ENCODE data around the gene HIC2. TPM values are rescaled to one million over a fixed set of nuclear protein-coding genes. Genes with fewer than 3 reads are reported as not detected.
"Not testable (repeated sequence)": the region's sequence is repeated elsewhere in the genome, so short reads cannot be mapped to it uniquely, and the experiment has no call there.

Gene HIC2
- total and polyA plus RNA-seq, 4 experiments from 2014 or later, result 0.21 to 10.6 (median 4.9) TPM

DNA sequence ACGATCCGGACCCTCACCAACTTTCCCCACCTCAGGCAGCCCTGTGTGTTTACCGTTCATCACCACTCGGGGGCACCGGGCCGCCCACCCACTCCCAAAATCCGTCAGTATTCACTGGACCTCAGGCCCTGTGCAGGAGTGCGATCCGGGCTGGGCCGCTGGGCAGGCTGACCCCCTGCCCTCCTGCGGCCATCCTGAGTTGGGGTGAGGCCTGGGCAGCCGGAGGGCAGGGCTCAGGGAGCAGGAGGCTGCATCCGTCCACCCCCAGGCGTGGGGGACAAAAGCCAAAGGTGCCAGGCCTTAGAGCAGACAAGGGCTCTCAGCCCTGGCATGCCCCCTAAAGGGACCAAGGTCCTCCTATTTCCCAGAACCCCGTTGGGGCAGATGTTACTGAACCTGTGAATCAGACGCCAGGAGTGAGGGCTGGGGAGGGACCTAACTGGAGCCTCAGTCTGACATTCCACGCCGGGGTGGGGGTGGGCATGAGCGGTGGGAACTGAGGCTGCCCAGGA is 33.2 kb downstream of the HIC2 start:
- no peak for DNase-seq
- no peak overlapping the region for H3K4me3 ChIP-seq (ENCODE audit: low read length in 2 of 2)
- no peaks in the 10 kb centered on the region for H3K27me3 ChIP-seq (ENCODE audit: insufficient read depth, low read length)
- ChIA-PET POLR2A (ENCODE audit: partially characterized antibody) (no interaction called here), CTCF (ENCODE audit: partially characterized antibody) (no interaction called here)
- peaks cover 0 to 11% of the 10 kb centered on the region in 2 donors for H3K36me3 Mint-ChIP-seq
- H3K4me1 Mint-ChIP-seq, result peaks cover 0 to 2% (median 0%) of the 10 kb centered on the region in 4 donors
- H3K4me3 Mint-ChIP-seq, result no peak overlapping the region
- H3K36me3 ChIP-seq (ENCODE audit: insufficient read depth, low read length), result peaks cover 17% of the 10 kb centered on the region
- H3K27ac Mint-ChIP-seq, result no peak overlapping the region
- H3K27ac ChIP-seq (ENCODE audit: low read depth, low read length), result no peak overlapping the region
- no peaks in the 10 kb centered on the region for H3K27me3 Mint-ChIP-seq
- H3K9me3 Mint-ChIP-seq, result peaks cover 0 to 2% (median 0%) of the 10 kb centered on the region in 8 donors
- intact Hi-C loops (cut with micrococcal nuclease), result no loop called here
- H3K9me3 ChIP-seq (ENCODE audit: control insufficient read depth in 1 of 2, low read length in 2 of 2), result no peaks in the 10 kb centered on the region
- no peaks in the 10 kb centered on the region for H3K4me1 ChIP-seq (ENCODE audit: insufficient read depth, low read length)

DNA sequence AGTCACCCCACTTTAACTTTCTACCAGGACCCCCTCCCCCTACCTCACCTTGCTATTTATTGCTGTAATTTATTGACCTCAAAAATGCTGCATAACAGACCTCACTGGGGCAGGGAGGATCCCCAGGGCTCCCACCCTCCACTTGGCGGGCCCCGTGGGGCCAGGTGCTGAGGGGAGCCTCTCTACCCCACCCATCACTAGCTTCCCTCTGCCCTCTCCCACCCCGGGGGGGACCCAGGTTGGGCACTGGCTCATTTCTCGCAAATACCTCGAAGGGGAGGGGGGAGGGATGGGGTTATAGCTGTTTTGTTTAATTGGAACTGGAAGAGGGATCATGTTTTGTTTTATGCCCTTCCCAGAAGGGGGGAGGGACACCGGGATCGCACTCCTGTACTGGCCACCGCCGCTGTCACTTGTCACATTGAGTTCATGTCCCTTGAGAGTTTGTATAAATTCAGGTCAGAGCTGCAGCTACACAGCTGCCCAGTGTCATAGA is 33.7 kb downstream of the HIC2 start:
- Mint-ChIP-seq H3K9me3 (peaks cover 0 to 2% (median 0%) of the 10 kb centered on the region in 8 donors), H3K4me1 (peaks cover 0 to 2% (median 0%) of the 10 kb centered on the region in 4 donors), H3K36me3 (peaks cover 0 to 8% of the 10 kb centered on the region in 2 donors), H3K4me3 (no peak overlapping the region), H3K27ac (no peak overlapping the region), H3K27me3 (no peaks in the 10 kb centered on the region)
- DNase-seq, result no peak
- intact Hi-C loops (cut with micrococcal nuclease), result no loop called here
- Histone ChIP-seq H3K27me3 (ENCODE audit: insufficient read depth, low read length) (no peaks in the 10 kb centered on the region), H3K27ac (ENCODE audit: low read depth, low read length) (no peak overlapping the region), H3K4me1 (ENCODE audit: insufficient read depth, low read length) (no peaks in the 10 kb centered on the region), H3K36me3 (ENCODE audit: insufficient read depth, low read length) (peaks cover 13% of the 10 kb centered on the region), H3K9me3 (ENCODE audit: control insufficient read depth in 1 of 2, low read length in 2 of 2) (no peaks in the 10 kb centered on the region), H3K4me3 (ENCODE audit: low read length in 2 of 2) (no peak overlapping the region)
- POLR2A ChIA-PET (ENCODE audit: partially characterized antibody), result no interaction called here
- CTCF ChIA-PET (ENCODE audit: partially characterized antibody), result no interaction called here

DNA sequence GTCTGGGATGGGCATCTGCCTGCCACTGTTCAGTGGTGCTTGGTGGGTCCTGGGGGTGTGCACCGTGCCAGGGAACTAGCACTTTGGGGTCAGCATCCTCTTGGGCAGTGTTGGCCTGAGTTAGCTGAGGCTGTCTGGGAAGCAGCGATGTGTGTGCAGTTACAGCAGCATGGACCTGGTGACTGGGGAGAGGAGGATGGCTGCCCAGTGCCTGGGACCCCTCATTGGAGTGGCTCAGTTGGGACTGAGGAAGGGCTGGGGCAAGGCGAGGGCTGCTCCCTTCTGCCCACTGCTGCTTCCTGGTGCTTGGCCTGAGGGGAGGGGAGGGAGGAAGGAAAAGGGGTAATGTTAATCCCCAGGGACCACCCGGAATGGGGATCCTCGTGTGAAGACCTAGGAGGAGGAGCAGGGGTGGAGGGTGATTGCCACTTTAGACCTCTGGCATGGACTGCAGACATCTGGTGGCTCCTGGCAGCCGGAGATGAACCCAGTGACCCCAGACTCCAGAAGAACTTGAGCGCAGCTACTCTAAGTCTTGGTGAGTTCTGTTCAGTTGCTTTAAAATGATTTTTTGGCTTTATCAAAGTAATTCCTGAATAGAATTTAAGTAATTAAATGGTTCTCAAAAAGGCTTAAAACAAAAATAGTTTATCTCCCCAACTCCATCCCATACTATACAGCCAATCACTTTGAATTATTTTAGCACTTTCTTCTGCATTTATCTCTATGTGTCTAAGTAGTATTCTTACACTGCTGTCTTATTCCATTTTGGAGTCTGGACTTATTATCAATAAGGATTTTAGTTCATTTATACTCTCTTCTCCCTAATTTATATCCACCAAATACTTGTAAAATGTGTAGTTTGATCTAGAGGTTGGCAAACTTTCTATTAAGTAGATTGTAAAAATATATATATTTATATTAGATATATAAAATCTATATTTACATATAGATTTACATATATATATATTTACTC is 34.7 kb downstream of the HIC2 start:
- POLR2A ChIA-PET (ENCODE audit: partially characterized antibody), result no interaction called here
- no peaks in the 10 kb centered on the region for H3K27me3 Mint-ChIP-seq
- H3K9me3 Mint-ChIP-seq, result no peaks in the 10 kb centered on the region
- H3K9me3 ChIP-seq (ENCODE audit: control insufficient read depth in 1 of 2, low read length in 2 of 2), result no peaks in the 10 kb centered on the region
- intact Hi-C loops (cut with micrococcal nuclease), result no loop called here
- H3K27me3 ChIP-seq (ENCODE audit: insufficient read depth, low read length), result no peaks in the 10 kb centered on the region
- H3K4me3 ChIP-seq (ENCODE audit: low read length in 2 of 2), result no peak overlapping the region
- peaks cover 4% of the 10 kb centered on the region for H3K36me3 ChIP-seq (ENCODE audit: insufficient read depth, low read length)
- H3K27ac Mint-ChIP-seq, result no peak overlapping the region
- H3K36me3 Mint-ChIP-seq, result peaks cover 0 to 2% of the 10 kb centered on the region in 2 donors
- H3K4me1 Mint-ChIP-seq, result peaks cover 0 to 2% (median 0%) of the 10 kb centered on the region in 4 donors
- CTCF ChIA-PET (ENCODE audit: partially characterized antibody), result no interaction called here
- H3K4me3 Mint-ChIP-seq, result no peak overlapping the region
- DNase-seq, result no peak
- no peaks in the 10 kb centered on the region for H3K4me1 ChIP-seq (ENCODE audit: insufficient read depth, low read length)
- H3K27ac ChIP-seq (ENCODE audit: low read depth, low read length), result no peak overlapping the region

DNA sequence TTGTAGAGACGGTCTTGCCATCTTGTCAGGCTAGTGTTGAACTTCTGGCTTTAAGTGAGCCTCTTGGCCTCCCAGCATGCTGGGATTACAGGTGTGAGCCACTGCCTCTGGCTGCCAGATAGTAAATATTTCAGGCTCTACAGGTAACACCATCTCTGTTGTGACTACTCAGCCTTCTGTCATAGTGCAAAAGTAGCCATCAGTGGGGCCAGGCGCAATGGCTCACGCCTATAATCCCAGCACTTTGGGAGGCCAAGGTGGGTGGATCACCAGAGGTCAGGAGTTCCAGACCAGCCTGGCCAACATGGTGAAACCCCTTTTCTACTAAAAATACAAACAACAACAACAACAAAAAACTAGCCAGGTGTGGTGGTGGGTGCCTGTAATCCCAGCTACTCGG is 35.5 kb downstream of the HIC2 start:
- H3K9me3 Mint-ChIP-seq; H3K9me3 ChIP-seq (ENCODE audit: control insufficient read depth in 1 of 2, low read length in 2 of 2); POLR2A ChIA-PET (ENCODE audit: partially characterized antibody); H3K36me3 Mint-ChIP-seq; H3K27ac ChIP-seq (ENCODE audit: low read depth, low read length); intact Hi-C loops (cut with micrococcal nuclease); H3K4me1 Mint-ChIP-seq; H3K4me3 Mint-ChIP-seq; DNase-seq; H3K27me3 Mint-ChIP-seq; CTCF ChIA-PET (ENCODE audit: partially characterized antibody); H3K4me1 ChIP-seq (ENCODE audit: insufficient read depth, low read length); H3K36me3 ChIP-seq (ENCODE audit: insufficient read depth, low read length); H3K4me3 ChIP-seq (ENCODE audit: low read length in 2 of 2); H3K27me3 ChIP-seq (ENCODE audit: insufficient read depth, low read length); H3K27ac Mint-ChIP-seq: not testable (repeated sequence)

DNA sequence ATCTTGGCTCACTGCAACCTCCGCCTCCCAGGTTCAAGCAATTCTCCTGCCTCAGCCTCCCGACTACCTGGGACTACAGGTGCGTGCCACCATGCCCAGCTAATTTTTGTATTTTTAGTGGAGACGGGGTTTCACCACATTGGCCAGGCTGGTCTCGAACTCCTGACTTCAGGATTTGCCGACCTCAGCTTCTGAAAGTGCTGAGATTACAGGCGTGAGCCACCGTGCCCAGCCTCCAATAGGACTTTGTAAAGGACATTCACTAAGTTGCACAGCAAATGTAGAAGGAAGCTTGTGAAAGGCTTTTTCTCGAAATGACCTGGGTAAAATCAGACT is 37.8 kb downstream of the HIC2 start:
- DNase-seq; H3K27me3 ChIP-seq (ENCODE audit: insufficient read depth, low read length); H3K4me1 ChIP-seq (ENCODE audit: insufficient read depth, low read length); H3K27ac ChIP-seq (ENCODE audit: low read depth, low read length); H3K36me3 Mint-ChIP-seq; H3K4me3 ChIP-seq (ENCODE audit: low read length in 2 of 2); H3K4me1 Mint-ChIP-seq; H3K4me3 Mint-ChIP-seq; CTCF ChIA-PET (ENCODE audit: partially characterized antibody); H3K9me3 Mint-ChIP-seq; H3K9me3 ChIP-seq (ENCODE audit: control insufficient read depth in 1 of 2, low read length in 2 of 2); intact Hi-C loops (cut with micrococcal nuclease); H3K36me3 ChIP-seq (ENCODE audit: insufficient read depth, low read length); H3K27me3 Mint-ChIP-seq; H3K27ac Mint-ChIP-seq; POLR2A ChIA-PET (ENCODE audit: partially characterized antibody): not testable (repeated sequence)

DNA sequence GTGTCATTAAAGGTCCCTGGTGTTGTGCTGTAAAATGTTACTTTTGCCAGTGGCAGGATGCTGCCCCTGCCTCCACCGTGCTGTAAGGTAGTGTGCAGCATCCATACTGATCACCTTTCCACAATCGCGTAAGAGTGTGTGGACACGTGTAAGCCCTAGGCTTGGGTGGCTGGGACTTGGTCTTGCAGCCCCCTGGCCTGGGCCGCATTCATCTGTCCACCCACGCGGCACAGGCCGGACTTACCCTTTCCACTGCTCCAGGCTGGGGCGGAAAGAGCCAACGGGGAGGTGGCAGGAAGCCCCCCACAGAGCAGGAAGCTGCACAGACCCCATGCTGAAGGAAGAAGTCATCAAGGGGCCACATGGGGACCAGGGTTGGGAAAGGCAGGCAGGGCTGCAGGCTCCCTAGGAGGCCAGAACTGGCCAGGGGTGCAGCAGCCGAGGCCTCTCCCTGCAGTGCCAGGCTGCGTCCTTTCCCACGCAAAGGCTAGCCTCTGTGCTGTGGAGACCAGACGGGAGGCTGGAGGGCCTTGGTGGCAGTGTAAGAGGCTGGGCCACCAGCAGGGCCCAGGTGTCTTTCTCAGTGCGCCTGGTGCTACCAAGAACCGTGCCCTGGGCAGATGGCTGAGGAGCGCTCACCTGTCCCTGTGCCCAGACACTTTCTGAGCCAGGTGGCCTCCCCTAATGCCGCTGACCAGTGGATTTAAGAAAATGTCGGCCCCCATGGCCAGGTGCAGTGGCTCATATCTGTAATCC is 38.3 kb downstream of the HIC2 start:
- Mint-ChIP-seq H3K4me1 (no peaks in the 10 kb centered on the region), H3K27ac (no peak overlapping the region), H3K9me3 (no peaks in the 10 kb centered on the region), H3K27me3 (no peaks in the 10 kb centered on the region), H3K36me3 (no peaks in the 10 kb centered on the region), H3K4me3 (no peak overlapping the region)
- no peak for DNase-seq
- no peaks in the 10 kb centered on the region for H3K27me3 ChIP-seq (ENCODE audit: insufficient read depth, low read length)
- no peaks in the 10 kb centered on the region for H3K9me3 ChIP-seq (ENCODE audit: control insufficient read depth in 1 of 2, low read length in 2 of 2)
- no peaks in the 10 kb centered on the region for H3K36me3 ChIP-seq (ENCODE audit: insufficient read depth, low read length)
- intact Hi-C loops (cut with micrococcal nuclease), result no loop called here
- H3K4me3 ChIP-seq (ENCODE audit: low read length in 2 of 2), result no peak overlapping the region
- H3K4me1 ChIP-seq (ENCODE audit: insufficient read depth, low read length), result no peaks in the 10 kb centered on the region
- ChIA-PET POLR2A (ENCODE audit: partially characterized antibody) (no interaction called here), CTCF (ENCODE audit: partially characterized antibody) (no interaction called here)
- H3K27ac ChIP-seq (ENCODE audit: low read depth, low read length), result no peak overlapping the region

DNA sequence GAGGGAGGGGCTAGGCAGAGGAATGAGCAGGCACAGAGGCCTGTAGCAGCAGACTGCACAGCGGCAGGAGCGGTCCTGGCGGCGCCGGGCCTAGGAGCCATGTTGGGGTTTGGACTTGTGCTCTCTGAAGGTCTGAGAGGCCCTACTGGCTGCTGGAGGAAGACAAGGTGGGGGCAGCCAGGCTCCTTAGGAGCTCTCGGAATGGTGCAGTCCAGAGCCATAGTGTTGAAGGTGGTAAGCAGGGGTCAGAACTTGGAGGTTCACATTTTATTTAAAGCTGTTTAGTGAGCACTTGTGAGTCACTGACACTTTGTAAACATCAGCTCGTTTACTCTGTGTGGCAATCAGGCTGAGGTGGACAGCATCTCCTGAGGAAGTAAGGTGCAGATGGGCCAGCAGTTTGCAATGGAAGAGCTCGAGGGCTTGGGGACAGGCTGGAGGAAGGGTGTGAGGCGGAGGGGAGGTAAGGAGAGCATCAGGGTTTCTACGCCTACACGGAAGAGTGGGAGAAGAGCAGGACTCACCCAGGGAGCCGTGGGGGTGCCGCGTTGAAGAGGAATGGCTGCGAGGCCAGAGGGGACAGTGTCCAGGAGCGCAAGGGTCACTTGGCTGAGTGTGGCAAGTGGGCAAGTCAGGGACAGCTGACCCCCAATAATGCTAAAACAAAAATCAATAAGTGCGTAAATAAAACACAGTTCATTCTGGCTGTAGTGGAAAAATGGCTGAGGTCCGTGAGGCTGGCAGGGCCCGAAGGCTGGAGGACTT is 40.0 kb downstream of the HIC2 start:
- no peaks in the 10 kb centered on the region for H3K36me3 Mint-ChIP-seq
- H3K4me1 Mint-ChIP-seq, result no peaks in the 10 kb centered on the region
- POLR2A ChIA-PET (ENCODE audit: partially characterized antibody), result no interaction called here
- H3K27me3 Mint-ChIP-seq, result no peaks in the 10 kb centered on the region
- no peaks in the 10 kb centered on the region for H3K9me3 Mint-ChIP-seq
- Histone ChIP-seq H3K4me1 (ENCODE audit: insufficient read depth, low read length) (no peaks in the 10 kb centered on the region), H3K27me3 (ENCODE audit: insufficient read depth, low read length) (no peaks in the 10 kb centered on the region), H3K9me3 (ENCODE audit: control insufficient read depth in 1 of 2, low read length in 2 of 2) (no peaks in the 10 kb centered on the region), H3K27ac (ENCODE audit: low read depth, low read length) (no peak overlapping the region), H3K4me3 (ENCODE audit: low read length in 2 of 2) (no peak overlapping the region), H3K36me3 (ENCODE audit: insufficient read depth, low read length) (no peaks in the 10 kb centered on the region)
- peak overlapping the region in 2 of 7 donors; percentile 13 to 71 for H3K27ac Mint-ChIP-seq
- intact Hi-C loops (cut with micrococcal nuclease), result no loop called here
- DNase-seq, result no peak
- CTCF ChIA-PET (ENCODE audit: partially characterized antibody), result no interaction called here
- no peak overlapping the region for H3K4me3 Mint-ChIP-seq
